Choroid plexus epithelial cell (primary cell): Measurements from ENCODE around the gene CYP3A7.
"Not testable (repeated sequence)": the region's sequence is repeated elsewhere in the genome, so short reads cannot be mapped to it uniquely, and the experiment has no call there.

Experiments
- DNase-seq: peaks from one replicate; pipeline ENCODE4 v3.0.0-alpha.2; 2010; ENCODE audit warnings: low read depth
- H3K4me3 ChIP-seq: 2 replicates; pipeline ENCODE4 v1.5.1; 2011; ENCODE audit warnings: low read depth, mild to moderate bottlenecking, control low read depth, low read length, moderate library complexity
- CTCF ChIP-seq: conservative IDR thresholded peaks from 2 replicates; pipeline ENCODE4 v1.5.1; 2011; ENCODE audit warnings: low read depth, mild to moderate bottlenecking, control low read depth, inconsistent platforms, low read length, moderate library complexity

Gene CYP3A7

GRCh38 chr7:99730992-99731391 is 4.0 kb downstream of the CYP3A7 start:
- TF ChIP-seq CTCF: no peak
- DNase-seq: no peak
- no peak overlapping the region for H3K4me3 ChIP-seq

GRCh38 chr7:99730238-99730810 is 4.7 kb downstream of the CYP3A7 start:
- no peak overlapping the region for H3K4me3 ChIP-seq
- no peak for DNase-seq
- TF ChIP-seq CTCF: no peak

- peak; percentile 2 for DNase-seq
- TF ChIP-seq CTCF: no peak
- H3K4me3 ChIP-seq: no peak overlapping the region
These were observed 5.3 kb downstream of the CYP3A7 start for GRCh38 chr7:99729486-99730237.

GRCh38 chr7:99728615-99729014 is 6.4 kb downstream of the CYP3A7 start:
- H3K4me3 ChIP-seq: no peak overlapping the region
- no peak for DNase-seq
- no peak for TF ChIP-seq CTCF

- DNase-seq, H3K4me3 ChIP-seq: not testable (repeated sequence)
These were observed 11.8 kb downstream of the CYP3A7 start for GRCh38 chr7:99723201-99723600.

GRCh38 chr7:99720800-99721595 is 14.0 kb downstream of the CYP3A7 start:
- H3K4me3 ChIP-seq: no peak overlapping the region
- DNase-seq: no peak
- no peak for TF ChIP-seq CTCF

GRCh38 chr7:99719996-99720769 is 14.8 kb downstream of the CYP3A7 start:
- DNase-seq: no peak
- no peak for TF ChIP-seq CTCF
- no peak overlapping the region for H3K4me3 ChIP-seq
